COR-L47 (cell line): ENCODE measurements around the gene F5.

Source experiments
- DNase-seq: peaks from one replicate; lab custom pipeline; 2025; lab: John Stamatoyannopoulos, UW

The F5 gene

GRCh38 chr1:169475806-169476387 is 110.4 kb downstream of the F5 start:
- DNase-seq: no peak

GRCh38 chr1:169474302-169474995 is 111.8 kb downstream of the F5 start:
- DNase-seq: no peak

DNA sequence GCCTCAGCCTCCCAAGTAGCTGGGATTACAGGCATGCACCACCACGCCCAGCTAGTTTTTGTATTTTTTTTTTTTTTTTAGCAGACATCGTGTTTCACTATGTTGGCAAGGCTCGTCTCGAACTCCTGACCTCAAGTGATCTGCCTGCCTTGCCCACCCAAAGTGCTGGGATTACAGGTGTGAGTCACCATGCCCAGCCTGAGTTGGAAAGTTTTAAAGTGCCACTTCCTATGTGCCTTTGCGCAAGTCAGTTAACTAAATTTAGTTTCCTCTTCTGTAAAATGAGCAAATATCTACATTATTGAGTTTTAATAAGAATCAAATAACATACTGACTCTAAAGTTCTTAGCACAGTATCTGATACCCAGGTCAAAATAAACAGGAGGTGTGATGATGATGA is 112.9 kb downstream of the F5 start:
- no peak for DNase-seq

DNA sequence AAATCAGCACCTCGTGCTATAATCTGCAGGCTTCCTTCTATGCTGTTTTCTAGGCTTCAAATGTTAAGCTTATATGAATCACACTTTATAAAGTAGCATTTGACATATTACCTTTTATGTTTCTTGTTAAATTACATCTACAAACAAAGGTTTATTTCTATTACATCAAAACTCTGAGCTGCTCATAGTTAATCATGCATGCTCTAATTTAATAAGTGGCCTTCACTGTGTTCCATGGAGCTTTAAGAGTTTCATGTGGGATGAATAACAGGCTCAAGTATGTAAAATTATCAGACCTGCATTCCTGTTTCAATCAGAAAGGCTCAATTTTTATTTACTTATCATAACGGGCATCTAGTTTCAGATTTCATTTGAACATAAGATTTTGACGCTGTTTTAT is 113.5 kb downstream of the F5 start:
- DNase-seq: no peak

- DNase-seq: no peak
Observed at GRCh38 chr1:169468982-169469381, 117.3 kb downstream of the F5 start.

GRCh38 chr1:169466259-169467230 is 119.7 kb downstream of the F5 start:
- DNase-seq: peak; percentile 12

GRCh38 chr1:169465281-169465680 is 121.0 kb downstream of the F5 start:
- no peak for DNase-seq
